Spinal cord (tissue), 10 donors: ENCODE data around the gene ZMYND8. TPM values are rescaled to one million over a fixed set of nuclear protein-coding genes. Genes with fewer than 3 reads are reported as not detected.
A peak's percentile ranks its signal among the peaks of the same experiment; 100 is the strongest.
"Not testable (repeated sequence)": the region's sequence is repeated elsewhere in the genome, so short reads cannot be mapped to it uniquely, and the experiment has no call there.

Experiments
- DNase-seq, 6 donors: peaks; one replicate each; pipeline versions ENCODE4 v3.0.0 to v3.0.0-alpha.2; 2013 to 2015; ENCODE audit warnings: low spot score in 6 of 6, low read depth in 4 of 6
- H3K27ac ChIP-seq: one replicate; pipeline ENCODE4 v1.5.1; 2013; ENCODE audit warnings: low read depth, low read length, control low read depth
- H3K27me3 ChIP-seq: one replicate; pipeline ENCODE4 v1.6.1; 2013; ENCODE audit warnings: low read length; ENCODE audit not compliant: control insufficient read depth, insufficient read depth
- H3K36me3 ChIP-seq: one replicate; pipeline ENCODE4 v1.6.1; 2013; ENCODE audit warnings: low read length; ENCODE audit not compliant: control insufficient read depth, insufficient read depth
- H3K4me1 ChIP-seq: one replicate; pipeline ENCODE4 v1.6.1; 2013; ENCODE audit warnings: low read length; ENCODE audit not compliant: control insufficient read depth, insufficient read depth
- H3K4me3 ChIP-seq: one replicate; pipeline ENCODE4 v1.5.1; 2013; ENCODE audit warnings: low read depth, low read length, control low read depth
- H3K9me3 ChIP-seq: one replicate; pipeline ENCODE4 v1.6.1; 2013; ENCODE audit warnings: low read length; ENCODE audit not compliant: control insufficient read depth, insufficient read depth
- WGBS: methylation state at CpG from one replicate; pipeline ENCODE4 v1.1.5; 2013; ENCODE audit warnings: missing lambda C conversion rate; ENCODE audit not compliant: insufficient coverage; 5-methylcytosine and 5-hydroxymethylcytosine counted together
- polyA plus RNA-seq, 2 donors: library from polyadenylated mRNA; unstranded; fragments of 120-200 nt; gene quantifications; one replicate each; pipeline ENCODE4 v1.2.1, GENCODE V29; 2013; ENCODE audit not compliant: insufficient read length in 2 of 2
- total RNA-seq, 2 donors: library from RNA; depleted of rRNA in 1 of 2; stranded (reverse); fragments of 120-200 nt in 1 of 2; fragments of >200 nt in 1 of 2; gene quantifications; one replicate each; pipeline versions ENCODE4 v1.2.3 to v1.2.4, GENCODE V29; 2013 to 2014
- donor health status: healthy.

Gene ZMYND8
- total and polyA plus RNA-seq, 4 donors: 31.1 to 45.8 (median 37.4) TPM

DNA sequence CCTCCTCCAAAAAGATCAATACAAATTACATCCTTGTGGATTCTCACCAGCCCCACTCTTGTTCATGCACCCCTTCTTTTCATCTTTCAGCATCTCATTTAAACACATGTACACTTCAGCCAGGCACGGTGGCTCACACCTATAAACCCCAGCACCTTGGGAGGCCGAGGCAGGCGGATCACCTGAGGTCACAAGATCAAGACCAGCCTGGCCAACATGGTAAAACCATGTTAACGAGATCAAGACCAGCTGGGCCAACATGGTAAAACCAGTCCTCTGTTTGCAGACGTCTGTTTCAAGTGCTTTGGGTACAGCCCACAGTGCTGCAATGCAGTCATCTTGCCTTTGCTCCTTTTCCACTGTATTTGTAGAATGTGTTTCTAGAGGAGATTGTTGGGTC, 45.3 kb downstream of the ZMYND8 start:
- H3K4me1 ChIP-seq: peaks cover 54% of the 10 kb centered on the region
- no peaks in the 10 kb centered on the region for H3K27me3 ChIP-seq
- peaks cover 23% of the 10 kb centered on the region for H3K36me3 ChIP-seq
- whole genome bisulfite sequencing: 96% methylated on average over 5 of the region's 5 CpGs
- no peak overlapping the region for H3K27ac ChIP-seq
- DNase-seq: no peak
- no peaks in the 10 kb centered on the region for H3K9me3 ChIP-seq
- H3K4me3 ChIP-seq: no peak overlapping the region

DNA sequence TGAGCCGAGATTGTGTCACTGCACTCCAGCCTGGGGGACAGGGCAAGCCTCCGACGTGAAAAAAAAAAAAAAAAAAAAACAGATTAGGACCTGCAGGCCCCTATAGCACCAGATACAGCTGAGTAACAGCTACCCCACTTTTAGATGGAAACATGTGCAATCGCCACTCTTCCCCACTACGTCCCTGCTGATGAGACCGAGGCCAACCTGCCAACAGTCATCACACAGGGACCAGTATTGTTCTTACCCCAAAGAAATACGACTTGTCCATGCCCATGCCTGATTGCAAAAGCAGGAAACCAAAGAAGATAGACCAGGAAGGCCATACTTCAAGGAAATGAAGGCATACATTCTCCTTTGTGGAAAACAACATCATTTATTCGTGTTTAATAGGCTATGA, 45.8 kb downstream of the ZMYND8 start:
- no peak for DNase-seq
- Histone ChIP-seq H3K27ac (peak overlapping the region; percentile 3), H3K27me3 (no peaks in the 10 kb centered on the region), H3K4me3 (no peak overlapping the region), H3K36me3 (peaks cover 27% of the 10 kb centered on the region), H3K4me1 (peaks cover 49% of the 10 kb centered on the region), H3K9me3 (no peaks in the 10 kb centered on the region)
- 53% methylated on average over 6 of the region's 8 CpGs for WGBS

DNA sequence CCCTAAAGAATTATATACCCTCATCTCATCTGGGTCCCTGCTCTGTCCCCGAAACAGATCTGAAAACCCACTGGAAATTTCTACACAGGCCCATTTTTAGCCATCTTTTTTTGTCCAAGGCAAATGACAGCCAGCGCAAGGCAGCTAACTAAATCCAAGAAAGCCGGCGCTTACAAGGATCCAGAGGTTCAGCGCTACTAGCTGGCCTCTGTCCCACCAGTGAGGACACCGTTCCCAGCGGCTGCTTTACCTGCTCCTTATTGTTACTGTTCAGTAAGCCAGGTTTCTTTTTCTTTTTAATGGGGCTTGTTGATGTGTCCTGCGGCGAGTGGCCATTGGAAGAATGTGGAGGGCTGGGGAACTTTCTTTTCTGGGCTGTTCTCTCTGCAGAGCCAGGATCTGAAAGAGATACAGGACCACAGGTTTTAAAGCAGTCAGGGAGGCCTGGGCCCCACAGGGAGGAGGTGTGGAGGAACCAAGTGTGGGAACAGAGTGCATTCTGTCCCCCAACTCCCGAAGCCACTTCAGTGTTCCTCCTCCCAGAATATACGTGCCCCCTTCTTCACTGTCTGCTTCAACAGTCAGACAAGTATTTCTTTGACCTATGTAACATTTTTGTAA, 46.6 kb downstream of the ZMYND8 start:
- H3K4me1 ChIP-seq: peaks cover 42% of the 10 kb centered on the region
- H3K9me3 ChIP-seq: no peaks in the 10 kb centered on the region

DNA sequence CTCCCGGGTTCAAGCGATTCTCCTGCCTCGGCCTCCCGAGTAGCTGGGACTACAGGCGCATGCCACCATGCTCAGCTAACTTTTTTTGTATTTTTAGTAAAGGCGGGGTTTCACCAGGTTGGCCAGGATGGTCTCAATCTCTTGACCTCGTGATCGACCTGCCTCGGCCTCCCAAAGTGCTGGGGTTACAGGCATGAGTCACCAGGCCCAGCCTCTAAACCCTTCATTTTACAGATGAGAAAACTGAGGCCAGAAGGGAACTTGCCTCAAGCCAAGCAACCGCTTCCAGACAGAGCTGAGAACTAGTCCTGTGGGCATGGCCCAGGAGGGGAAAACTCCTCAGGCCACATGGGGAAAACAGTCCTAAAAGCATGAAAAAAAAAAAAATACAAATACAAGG, 47.1 kb downstream of the ZMYND8 start:
- no peaks in the 10 kb centered on the region for H3K9me3 ChIP-seq
- 95% methylated on average over 5 of the region's 10 CpGs for WGBS
- H3K4me1 ChIP-seq: peaks cover 43% of the 10 kb centered on the region
- H3K4me3 ChIP-seq: no peak overlapping the region
- H3K27ac ChIP-seq: no peak overlapping the region
- peaks cover 32% of the 10 kb centered on the region for H3K36me3 ChIP-seq
- H3K27me3 ChIP-seq: no peaks in the 10 kb centered on the region
- DNase-seq: no peak

More for the DNA sequence above, 46.6 kb downstream of the ZMYND8 start:
- Histone ChIP-seq H3K36me3 (peaks cover 28% of the 10 kb centered on the region), H3K27me3 (no peaks in the 10 kb centered on the region), H3K4me3 (no peak overlapping the region), H3K27ac (peak overlapping the region; percentile 3)
- DNase-seq: no peak
- 81% methylated on average over 10 of the region's 11 CpGs for WGBS

DNA sequence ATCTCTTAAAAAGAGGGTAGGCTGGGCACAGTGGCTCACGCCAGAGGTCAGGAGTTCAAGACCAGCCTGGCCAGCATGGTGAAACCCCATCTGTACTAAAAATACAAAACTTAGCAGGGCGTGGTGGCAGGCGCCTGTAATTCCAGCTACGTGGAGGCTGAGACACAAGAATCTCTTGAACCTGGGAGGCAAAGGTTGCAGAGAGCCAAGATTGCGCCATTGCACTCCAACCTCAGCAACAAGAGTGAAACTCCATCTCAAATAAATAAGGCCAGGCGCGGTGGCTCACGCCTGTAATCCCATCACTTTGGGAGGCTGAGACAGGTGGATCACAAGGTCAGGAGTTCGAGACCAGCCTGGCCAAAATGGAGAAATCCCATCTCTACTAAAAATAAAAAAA, 48.9 kb downstream of the ZMYND8 start:
- not testable (repeated sequence) for H3K27ac ChIP-seq, H3K4me3 ChIP-seq, H3K9me3 ChIP-seq, DNase-seq, H3K27me3 ChIP-seq
- Histone ChIP-seq H3K36me3 (peaks cover 35% of the 10 kb centered on the region), H3K4me1 (peaks cover 42% of the 10 kb centered on the region)
- 91% methylated on average over 5 of the region's 9 CpGs for WGBS

DNA sequence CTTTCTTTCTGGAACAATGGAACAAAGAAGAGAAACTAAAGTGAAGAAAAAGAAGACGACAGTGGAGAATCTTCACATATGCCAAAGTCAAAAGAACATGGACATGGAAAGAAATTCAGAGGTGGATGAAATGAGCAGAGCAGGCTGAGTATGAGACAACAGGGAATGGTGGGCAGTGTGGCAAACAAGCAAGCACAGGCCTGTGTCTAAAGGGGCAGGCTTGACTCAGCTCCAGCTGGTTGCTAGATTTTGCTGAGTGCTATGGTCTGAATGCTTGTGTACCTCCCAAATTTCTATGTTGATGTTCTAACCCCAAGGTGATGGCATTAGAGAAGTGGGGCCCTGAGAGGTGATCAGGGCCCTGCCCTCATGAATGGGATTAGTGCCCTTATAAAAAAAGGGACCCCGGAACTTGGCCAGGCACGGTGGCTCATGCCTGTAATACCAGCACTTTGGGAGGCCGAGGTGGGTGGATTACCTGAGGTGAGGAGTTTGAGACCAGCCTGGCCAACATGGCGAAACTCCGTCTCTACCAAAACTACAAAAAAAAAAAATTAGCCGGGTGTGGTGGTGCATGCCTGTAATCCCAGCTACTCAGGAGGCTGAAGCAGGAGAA, 49.6 kb downstream of the ZMYND8 start:
- no peak for DNase-seq
- Histone ChIP-seq H3K4me1 (peaks cover 38% of the 10 kb centered on the region), H3K36me3 (peaks cover 39% of the 10 kb centered on the region), H3K9me3 (no peaks in the 10 kb centered on the region), H3K27ac (no peak overlapping the region), H3K4me3 (no peak overlapping the region), H3K27me3 (no peaks in the 10 kb centered on the region)
- WGBS: 93% methylated on average over 3 of the region's 7 CpGs

DNA sequence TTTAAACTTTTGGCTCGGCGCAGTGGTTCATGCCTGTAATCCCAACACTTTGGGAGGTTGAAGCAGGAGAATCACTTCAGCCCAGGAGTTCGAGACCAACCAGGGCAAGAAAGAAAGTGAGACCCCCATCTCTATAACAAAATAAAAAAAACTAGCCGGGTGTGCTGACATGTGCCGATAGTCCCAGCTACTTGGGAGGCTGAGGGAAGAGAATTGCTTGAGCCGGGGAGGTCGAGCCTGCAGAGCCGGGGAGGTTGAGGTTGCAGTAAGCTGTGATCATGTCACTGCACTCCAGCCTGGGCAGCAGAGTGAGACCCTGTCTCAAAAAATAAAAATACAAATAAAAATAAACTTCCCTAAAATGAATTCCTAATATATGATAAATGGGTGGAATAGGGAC, 50.4 kb downstream of the ZMYND8 start:
- 100% methylated on average over 3 of the region's 8 CpGs for WGBS
- Histone ChIP-seq H3K4me1 (peaks cover 36% of the 10 kb centered on the region), H3K4me3 (no peak overlapping the region), H3K9me3 (no peaks in the 10 kb centered on the region), H3K27me3 (no peaks in the 10 kb centered on the region), H3K27ac (no peak overlapping the region), H3K36me3 (peaks cover 41% of the 10 kb centered on the region)
- no peak for DNase-seq

DNA sequence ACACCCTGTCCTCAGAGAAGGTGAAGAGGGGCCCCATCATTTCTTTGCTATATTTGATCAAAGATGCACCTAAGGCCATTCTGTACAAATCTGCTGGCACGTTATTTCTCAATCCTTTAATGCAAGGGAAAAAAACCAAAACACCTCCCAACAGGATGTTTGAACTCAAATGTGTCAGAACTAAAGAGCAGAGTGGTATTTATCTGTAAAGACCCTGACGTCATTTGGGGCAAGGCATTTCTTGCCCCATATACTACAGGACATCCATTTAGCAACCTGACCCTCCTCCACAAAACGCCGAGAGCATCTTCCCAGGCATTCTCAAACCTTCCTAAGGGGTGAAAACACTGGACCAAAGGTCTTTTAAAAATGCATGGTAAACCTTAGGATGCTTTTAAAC, 50.8 kb downstream of the ZMYND8 start:
- peaks cover 40% of the 10 kb centered on the region for H3K36me3 ChIP-seq
- H3K4me1 ChIP-seq: peaks cover 32% of the 10 kb centered on the region
- H3K4me3 ChIP-seq: no peak overlapping the region
- WGBS: no CpG with 5 or more reads among the region's 4 CpGs
- no peak overlapping the region for H3K27ac ChIP-seq
- DNase-seq: no peak
- H3K27me3 ChIP-seq: no peaks in the 10 kb centered on the region
- H3K9me3 ChIP-seq: no peaks in the 10 kb centered on the region

DNA sequence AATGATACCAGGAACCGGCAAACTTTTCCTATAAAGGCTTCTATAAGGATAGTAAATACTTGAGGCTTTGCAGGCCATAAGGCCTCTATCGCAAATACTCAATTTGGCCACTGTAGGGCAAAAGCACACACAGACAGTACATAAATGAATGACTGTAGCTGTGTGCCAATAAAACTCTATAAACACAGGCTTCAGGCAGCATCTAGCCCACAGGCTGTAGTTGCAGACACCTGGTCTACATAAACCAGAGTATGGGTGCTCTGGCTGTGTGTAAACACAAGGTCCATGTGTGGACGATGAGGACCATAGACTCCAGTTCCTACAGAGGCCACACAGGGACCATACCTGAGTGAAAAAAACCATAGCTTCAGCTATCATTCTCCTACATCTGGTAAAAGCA, 52.2 kb downstream of the ZMYND8 start:
- no CpG with 5 or more reads among the region's 3 CpGs for WGBS
- Histone ChIP-seq H3K4me1 (peaks cover 20% of the 10 kb centered on the region), H3K27me3 (no peaks in the 10 kb centered on the region), H3K36me3 (peaks cover 35% of the 10 kb centered on the region), H3K4me3 (no peak overlapping the region), H3K27ac (peak overlapping the region; percentile 29), H3K9me3 (no peaks in the 10 kb centered on the region)
- DNase-seq: no peak

DNA sequence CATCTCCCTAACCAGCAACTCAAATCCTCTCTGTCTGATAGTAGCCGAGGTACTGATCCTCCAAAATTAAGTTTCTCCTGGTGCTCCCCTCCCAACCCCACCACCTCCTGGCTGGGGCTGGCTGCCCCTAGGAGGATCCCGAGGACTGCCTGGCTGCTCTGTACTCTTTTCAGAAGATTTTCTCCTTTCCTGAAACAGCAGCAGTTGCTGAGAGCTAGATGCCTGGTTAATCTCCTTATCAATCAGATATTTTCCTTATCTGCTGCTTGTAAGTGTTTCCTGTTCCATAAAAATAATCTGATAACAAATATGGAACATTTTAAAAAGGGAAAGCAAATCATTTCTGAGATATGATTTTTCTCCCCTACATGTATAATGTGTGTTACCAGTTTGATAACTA, 52.8 kb downstream of the ZMYND8 start:
- no peaks in the 10 kb centered on the region for H3K27me3 ChIP-seq
- H3K4me1 ChIP-seq: peaks cover 15% of the 10 kb centered on the region
- peaks cover 33% of the 10 kb centered on the region for H3K36me3 ChIP-seq
- WGBS: 71% methylated on average over 2 of the region's 2 CpGs
- H3K27ac ChIP-seq: peak overlapping the region; percentile 29
- H3K9me3 ChIP-seq: no peaks in the 10 kb centered on the region
- no peak for DNase-seq
- no peak overlapping the region for H3K4me3 ChIP-seq
